ENCODE results near the gene AMER3.

AMER3 gene

GRCh38 chr2:130766711-130767407 is 11.5 kb downstream of the AMER3 start:
- H2AFZ ChIP-seq (ENCODE audit: insufficient read depth, low read length, poor library complexity): no peak overlapping the region
- no peak overlapping the region for H3K23ac ChIP-seq (ENCODE audit: low read length)
- peaks cover 2% of the 10 kb centered on the region for H3K9me3 ChIP-seq (ENCODE audit: insufficient read depth, low read depth, low read length)
- H4K8ac ChIP-seq (ENCODE audit: low read depth, low read length): no peak overlapping the region
- H3K79me1 ChIP-seq (ENCODE audit: low read length): no peaks in the 10 kb centered on the region
- DNase-seq: no peak
- H3K4me1 ChIP-seq (ENCODE audit: control insufficient read depth in 1 of 2, insufficient read depth in 2 of 2, low read length in 2 of 2): no peaks in the 10 kb centered on the region
- H3K14ac ChIP-seq (ENCODE audit: low read length): no peak overlapping the region
- H3K9ac ChIP-seq (ENCODE audit: low read length): no peak overlapping the region
- H3K36me3 ChIP-seq (ENCODE audit: control insufficient read depth in 1 of 2, insufficient read depth in 2 of 2, low read length in 2 of 2): no peaks in the 10 kb centered on the region
- no peaks in the 10 kb centered on the region for H3K79me2 ChIP-seq (ENCODE audit: control insufficient read depth, insufficient read depth, low read length, poor library complexity)
- no peak overlapping the region for H3K4me2 ChIP-seq (ENCODE audit: low read length)
- H4K12ac ChIP-seq (ENCODE audit: low read depth, low read length): no peak overlapping the region
- no peak overlapping the region for H3K4me3 ChIP-seq (ENCODE audit: low read depth, low read length)
- H3K27ac ChIP-seq (ENCODE audit: low read depth, low read length): no peak overlapping the region
- H2AK5ac ChIP-seq (ENCODE audit: low read length): no peak overlapping the region
- H3K4ac ChIP-seq (ENCODE audit: low read depth, low read length): no peak overlapping the region
- H2BK120ac ChIP-seq (ENCODE audit: insufficient read depth, low read length, poor library complexity): no peak overlapping the region
- no peaks in the 10 kb centered on the region for H3K27me3 ChIP-seq (ENCODE audit: insufficient read depth, low read length)
- WGBS (ENCODE audit: extremely low coverage, insufficient coverage, insufficient read length): no CpG with 5 or more reads among the region's 12 CpGs
- no peak overlapping the region for H3K18ac ChIP-seq (ENCODE audit: low read length)
- no peak overlapping the region for H2BK12ac ChIP-seq (ENCODE audit: low read length)
- no peak overlapping the region for H2BK5ac ChIP-seq (ENCODE audit: low read depth, low read length, poor library complexity)
- H4K91ac ChIP-seq (ENCODE audit: low read depth, low read length): no peak overlapping the region

- Histone ChIP-seq H3K79me2 (ENCODE audit: control insufficient read depth, insufficient read depth, low read length, poor library complexity) (no peaks in the 10 kb centered on the region), H3K4ac (ENCODE audit: low read depth, low read length) (no peak overlapping the region), H4K12ac (ENCODE audit: low read depth, low read length) (no peak overlapping the region), H3K79me1 (ENCODE audit: low read length) (no peaks in the 10 kb centered on the region), H4K8ac (ENCODE audit: low read depth, low read length) (no peak overlapping the region), H2BK120ac (ENCODE audit: insufficient read depth, low read length, poor library complexity) (no peak overlapping the region), H3K18ac (ENCODE audit: low read length) (no peak overlapping the region), H3K4me2 (ENCODE audit: low read length) (no peak overlapping the region), H2BK12ac (ENCODE audit: low read length) (no peak overlapping the region), H2BK5ac (ENCODE audit: low read depth, low read length, poor library complexity) (no peak overlapping the region), H3K4me3 (ENCODE audit: low read depth, low read length) (no peak overlapping the region), H3K27ac (ENCODE audit: low read depth, low read length) (no peak overlapping the region), H3K27me3 (ENCODE audit: insufficient read depth, low read length) (no peaks in the 10 kb centered on the region), H3K23ac (ENCODE audit: low read length) (no peak overlapping the region), H3K4me1 (ENCODE audit: control insufficient read depth in 1 of 2, insufficient read depth in 2 of 2, low read length in 2 of 2) (no peaks in the 10 kb centered on the region), H4K91ac (ENCODE audit: low read depth, low read length) (no peak overlapping the region), H3K36me3 (ENCODE audit: control insufficient read depth in 1 of 2, insufficient read depth in 2 of 2, low read length in 2 of 2) (no peaks in the 10 kb centered on the region), H2AFZ (ENCODE audit: insufficient read depth, low read length, poor library complexity) (no peak overlapping the region), H3K9me3 (ENCODE audit: insufficient read depth, low read depth, low read length) (peaks cover 2% of the 10 kb centered on the region), H3K14ac (ENCODE audit: low read length) (no peak overlapping the region), H2AK5ac (ENCODE audit: low read length) (no peak overlapping the region), H3K9ac (ENCODE audit: low read length) (no peak overlapping the region)
- WGBS (ENCODE audit: extremely low coverage, insufficient coverage, insufficient read length): no CpG with 5 or more reads among the region's 7 CpGs
- DNase-seq: no peak
Observed at GRCh38 chr2:130767408-130767775, 12.1 kb downstream of the AMER3 start.

- H2AK5ac ChIP-seq (ENCODE audit: low read length): no peak overlapping the region
- no peaks in the 10 kb centered on the region for H3K27me3 ChIP-seq (ENCODE audit: insufficient read depth, low read length)
- H4K12ac ChIP-seq (ENCODE audit: low read depth, low read length): no peak overlapping the region
- H3K4me3 ChIP-seq (ENCODE audit: low read depth, low read length): no peak overlapping the region
- no peak overlapping the region for H2BK12ac ChIP-seq (ENCODE audit: low read length)
- no peak overlapping the region for H2BK120ac ChIP-seq (ENCODE audit: insufficient read depth, low read length, poor library complexity)
- H3K23ac ChIP-seq (ENCODE audit: low read length): no peak overlapping the region
- WGBS (ENCODE audit: extremely low coverage, insufficient coverage, insufficient read length): no CpG with 5 or more reads among the region's 17 CpGs
- H4K8ac ChIP-seq (ENCODE audit: low read depth, low read length): no peak overlapping the region
- H3K36me3 ChIP-seq (ENCODE audit: control insufficient read depth in 1 of 2, insufficient read depth in 2 of 2, low read length in 2 of 2): no peaks in the 10 kb centered on the region
- no peak overlapping the region for H2BK5ac ChIP-seq (ENCODE audit: low read depth, low read length, poor library complexity)
- DNase-seq: no peak
- no peak overlapping the region for H2AFZ ChIP-seq (ENCODE audit: insufficient read depth, low read length, poor library complexity)
- no peak overlapping the region for H3K4ac ChIP-seq (ENCODE audit: low read depth, low read length)
- no peak overlapping the region for H3K9ac ChIP-seq (ENCODE audit: low read length)
- H3K4me2 ChIP-seq (ENCODE audit: low read length): no peak overlapping the region
- H3K79me2 ChIP-seq (ENCODE audit: control insufficient read depth, insufficient read depth, low read length, poor library complexity): no peaks in the 10 kb centered on the region
- H3K14ac ChIP-seq (ENCODE audit: low read length): no peak overlapping the region
- H3K18ac ChIP-seq (ENCODE audit: low read length): no peak overlapping the region
- no peak overlapping the region for H3K27ac ChIP-seq (ENCODE audit: low read depth, low read length)
- peaks cover 2% of the 10 kb centered on the region for H3K9me3 ChIP-seq (ENCODE audit: insufficient read depth, low read depth, low read length)
- H3K4me1 ChIP-seq (ENCODE audit: control insufficient read depth in 1 of 2, insufficient read depth in 2 of 2, low read length in 2 of 2): no peaks in the 10 kb centered on the region
- no peaks in the 10 kb centered on the region for H3K79me1 ChIP-seq (ENCODE audit: low read length)
- no peak overlapping the region for H4K91ac ChIP-seq (ENCODE audit: low read depth, low read length)
Observed at GRCh38 chr2:130768191-130768855, 13.0 kb downstream of the AMER3 start.

GRCh38 chr2:130769343-130769907 is 14.1 kb downstream of the AMER3 start:
- H3K27me3 ChIP-seq (ENCODE audit: insufficient read depth, low read length): no peaks in the 10 kb centered on the region
- no peak overlapping the region for H3K4ac ChIP-seq (ENCODE audit: low read depth, low read length)
- H3K23ac ChIP-seq (ENCODE audit: low read length): no peak overlapping the region
- no peak overlapping the region for H2BK5ac ChIP-seq (ENCODE audit: low read depth, low read length, poor library complexity)
- no CpG with 5 or more reads among the region's 7 CpGs for WGBS (ENCODE audit: extremely low coverage, insufficient coverage, insufficient read length)
- no peak for DNase-seq
- H3K79me2 ChIP-seq (ENCODE audit: control insufficient read depth, insufficient read depth, low read length, poor library complexity): no peaks in the 10 kb centered on the region
- H3K79me1 ChIP-seq (ENCODE audit: low read length): no peaks in the 10 kb centered on the region
- no peak overlapping the region for H3K14ac ChIP-seq (ENCODE audit: low read length)
- no peak overlapping the region for H3K4me3 ChIP-seq (ENCODE audit: low read depth, low read length)
- no peak overlapping the region for H3K4me2 ChIP-seq (ENCODE audit: low read length)
- H3K36me3 ChIP-seq (ENCODE audit: control insufficient read depth in 1 of 2, insufficient read depth in 2 of 2, low read length in 2 of 2): no peaks in the 10 kb centered on the region
- H3K9ac ChIP-seq (ENCODE audit: low read length): no peak overlapping the region
- no peak overlapping the region for H4K8ac ChIP-seq (ENCODE audit: low read depth, low read length)
- peaks cover 1% of the 10 kb centered on the region for H3K9me3 ChIP-seq (ENCODE audit: insufficient read depth, low read depth, low read length)
- no peak overlapping the region for H2BK120ac ChIP-seq (ENCODE audit: insufficient read depth, low read length, poor library complexity)
- no peak overlapping the region for H2BK12ac ChIP-seq (ENCODE audit: low read length)
- H3K4me1 ChIP-seq (ENCODE audit: control insufficient read depth in 1 of 2, insufficient read depth in 2 of 2, low read length in 2 of 2): no peaks in the 10 kb centered on the region
- no peak overlapping the region for H4K12ac ChIP-seq (ENCODE audit: low read depth, low read length)
- H3K27ac ChIP-seq (ENCODE audit: low read depth, low read length): no peak overlapping the region
- no peak overlapping the region for H2AK5ac ChIP-seq (ENCODE audit: low read length)
- no peak overlapping the region for H4K91ac ChIP-seq (ENCODE audit: low read depth, low read length)
- no peak overlapping the region for H2AFZ ChIP-seq (ENCODE audit: insufficient read depth, low read length, poor library complexity)
- no peak overlapping the region for H3K18ac ChIP-seq (ENCODE audit: low read length)

Measured in trophoblast cell (in vitro differentiated cells and primary cell).